Breast epithelium (tissue), 4 donors: ENCODE measurements around the gene OR2T2. TPM values are rescaled to one million over a fixed set of nuclear protein-coding genes. Genes with fewer than 3 reads are reported as not detected.
"Not testable (repeated sequence)": the region's sequence is repeated elsewhere in the genome, so short reads cannot be mapped to it uniquely, and the experiment has no call there.

Experiments used
- DNase-seq, 2 donors: peaks; one replicate each; pipeline ENCODE4 v3.0.0-alpha.2; 2019; ENCODE audit warnings: low spot score in 2 of 2
- H3K27ac ChIP-seq, 2 donors: fragments of 200-600 bp; sonication (generic) in 1 of 2; one replicate each; pipeline ENCODE4 v1.5.1; 2016 to 2019; ENCODE audit warnings: mild to moderate bottlenecking in 1 of 2
- H3K27me3 ChIP-seq, 2 donors: fragments of 200-600 bp; sonication (generic) in 1 of 2; one replicate each; pipeline versions ENCODE4 v1.5.1 to v1.6.0; 2017 to 2019; ENCODE audit warnings: control low read depth in 1 of 2, mild to moderate bottlenecking in 1 of 2
- H3K36me3 ChIP-seq: fragments of 200-600 bp; one replicate; pipeline ENCODE4 v1.5.1; 2019
- H3K4me1 ChIP-seq, 2 donors: fragments of 200-600 bp; sonication (generic); one replicate each; pipeline ENCODE4 v1.5.1; 2016 to 2019; ENCODE audit warnings: control low read depth in 1 of 2
- H3K4me3 ChIP-seq, 3 donors: fragments of 200-600 bp; sonication (generic); 1 replicate in 2 of 3; 2 replicates in 1 of 3; pipeline ENCODE4 v1.5.1; 2016 to 2019; ENCODE audit warnings: mild to moderate bottlenecking in 3 of 3, moderate library complexity in 2 of 3
- H3K9me3 ChIP-seq, 2 donors: fragments of 200-600 bp; sonication (generic) in 1 of 2; one replicate each; pipeline ENCODE4 v1.5.1; 2016 to 2019; ENCODE audit warnings: control low read depth in 1 of 2
- CTCF ChIP-seq, 3 donors: fragments of 450-650 bp; IDR thresholded peaks; one replicate each; pipeline ENCODE4 v1.5.1; 2016 to 2017; ENCODE audit warnings: antibody characterized with exemption in 3 of 3, mild to moderate bottlenecking in 3 of 3, moderate library complexity in 3 of 3
- POLR2A ChIP-seq: fragments of 450-650 bp; IDR thresholded peaks from one replicate; pipeline ENCODE4 v1.6.1; 2016; ENCODE audit warnings: antibody characterized with exemption, mild to moderate bottlenecking, moderate library complexity
- POLR2AphosphoS5 ChIP-seq, 3 donors: sonication (generic); formaldehyde crosslinking; IDR thresholded peaks; one replicate each; pipeline ENCODE4 v1.6.1; 2017; ENCODE audit warnings: antibody characterized with exemption in 3 of 3
- intact Hi-C: fragments of 100-400 bp; cut with DNase I; formaldehyde crosslinking; loops from one replicate; pipeline ENCODE4 v1.15.1; 2023; ENCODE audit warnings: low total_unique reads
- total RNA-seq, 3 donors: library from RNA; depleted of rRNA; stranded (reverse); fragments of >200 nt; gene quantifications; one replicate each; pipeline ENCODE4 v1.1.0, GENCODE V29; 2016

The OR2T2 gene
- total RNA-seq, result not detected

- H3K4me3 ChIP-seq, H3K36me3 ChIP-seq, H3K27me3 ChIP-seq, H3K27ac ChIP-seq, DNase-seq, intact Hi-C loops, H3K4me1 ChIP-seq, H3K9me3 ChIP-seq: not testable (repeated sequence)
These were observed at the start of gene OR2T2 for GRCh38 chr1:248445399-248445798. Gene OR2T2, plus strand, starts transcription at chr1:248445637. Its CDS starts 7,161 bp downstream, at chr1:248452798.

- Histone ChIP-seq H3K27me3 (no peaks in the 10 kb centered on the region), H3K4me1 (no peaks in the 10 kb centered on the region), H3K9me3 (peaks cover 0 to 4% of the 10 kb centered on the region in 2 donors), H3K4me3 (no peak within 1 kb of the TSS), H3K36me3 (no peaks in the 10 kb centered on the region), H3K27ac (no peak within 1 kb of the TSS)
- no peak for DNase-seq
- TF ChIP-seq CTCF (IDR thresholded peaks at IDR 0.05), result no peak
- TF ChIP-seq POLR2A, result no peak
- no peak for TF ChIP-seq POLR2AphosphoS5 (IDR thresholded peaks at IDR 0.05)
- intact Hi-C loops, result no loop called here
These were observed 42.7 kb upstream of the OR2T2 start, which contains the start of gene OR2T1 for GRCh38 chr1:248402748-248403147. Gene OR2T1, plus strand, starts transcription at chr1:248403048. Its CDS starts 3,100 bp downstream, at chr1:248406148.

- DNase-seq, result no peak
- Histone ChIP-seq H3K4me1 (no peaks in the 10 kb centered on the region), H3K4me3 (no peak overlapping the region), H3K27me3 (no peaks in the 10 kb centered on the region), H3K36me3 (no peaks in the 10 kb centered on the region), H3K27ac (no peak overlapping the region), H3K9me3 (peaks cover 0 to 4% of the 10 kb centered on the region in 2 donors)
- TF ChIP-seq POLR2A (no peak), CTCF (IDR thresholded peaks at IDR 0.05) (no peak), POLR2AphosphoS5 (IDR thresholded peaks at IDR 0.05) (no peak)
- intact Hi-C loops, result no loop called here
These were observed 41.4 kb upstream of the OR2T2 start for GRCh38 chr1:248404024-248404423.

GRCh38 chr1:248406721-248407692 is 38.4 kb upstream of the OR2T2 start:
- no peak for TF ChIP-seq POLR2A
- no peak for TF ChIP-seq POLR2AphosphoS5 (IDR thresholded peaks at IDR 0.05)
- TF ChIP-seq CTCF (IDR thresholded peaks at IDR 0.05), result no peak
- Histone ChIP-seq H3K9me3 (peaks cover 0 to 16% of the 10 kb centered on the region in 2 donors), H3K4me1 (no peaks in the 10 kb centered on the region), H3K4me3 (no peak overlapping the region), H3K36me3 (no peaks in the 10 kb centered on the region), H3K27me3 (no peaks in the 10 kb centered on the region), H3K27ac (no peak overlapping the region)
- intact Hi-C loops, result no loop called here
- no peak for DNase-seq

GRCh38 chr1:248416226-248416625 is 29.2 kb upstream of the OR2T2 start:
- H3K9me3 ChIP-seq, result peaks cover 0 to 7% of the 10 kb centered on the region in 2 donors
- TF ChIP-seq CTCF (IDR thresholded peaks at IDR 0.05) (no peak), POLR2AphosphoS5 (IDR thresholded peaks at IDR 0.05) (no peak)
- H3K36me3 ChIP-seq, result no peaks in the 10 kb centered on the region
- no peak for DNase-seq
- H3K4me3 ChIP-seq, result no peak overlapping the region
- no peak overlapping the region for H3K27ac ChIP-seq
- no peaks in the 10 kb centered on the region for H3K27me3 ChIP-seq
- intact Hi-C loops, result no loop called here
- H3K4me1 ChIP-seq, result no peaks in the 10 kb centered on the region
